H1 (cell line): ENCODE measurements around the gene ISM1. TPM values are rescaled to one million over a fixed set of nuclear protein-coding genes. Genes with fewer than 3 reads are reported as not detected.

Experiments
- CTCF ChIA-PET: fragments of 300-600 bp; sonication (Branson Sonifier 250); formaldehyde crosslinking; loops from one replicate; lab custom pipeline; 2021; ENCODE audit not compliant: partially characterized antibody; lab: Charles Lee
- POLR2A ChIA-PET: fragments of 300-600 bp; sonication (Branson Sonifier 250); formaldehyde crosslinking; loops from one replicate; lab custom pipeline; 2021; ENCODE audit warnings: inconsistent platforms; ENCODE audit not compliant: partially characterized antibody; lab: Charles Lee
- DNase-seq, 2 experiments: peaks; one replicate each; pipeline versions ENCODE4 v3.0.0 to v3.0.0-alpha.2; 2010 to 2022; ENCODE audit warnings: low spot score in 2 of 2, low read depth in 1 of 2, mixed read lengths in 1 of 2
- FAIRE-seq: peaks from 2 replicates; lab custom pipeline; 2011; peaks lifted over from hg19 to GRCh38; lab: Jason Lieb, UNC
- H2AFZ ChIP-seq: 2 replicates; pipeline ENCODE4 v1.8.1; 2012; ENCODE audit warnings: low read length, inconsistent platforms
- H2AK5ac ChIP-seq: 2 replicates; pipeline ENCODE4 v1.6.1; 2013; ENCODE audit warnings: low read depth, low read length
- H2BK120ac ChIP-seq: replicated peaks from 2 replicates; pipeline ENCODE3; 2013; ENCODE audit warnings: low read depth, low read length, inconsistent platforms
- H2BK12ac ChIP-seq: 2 replicates; pipeline ENCODE4 v1.6.1; 2013; ENCODE audit warnings: low read depth, low read length
- H2BK15ac ChIP-seq: 2 replicates; pipeline ENCODE4 v1.6.1; 2013; ENCODE audit warnings: low read length
- H2BK20ac ChIP-seq: 2 replicates; pipeline ENCODE4 v1.6.1; 2013; ENCODE audit warnings: low read length
- H2BK5ac ChIP-seq: 2 replicates; pipeline ENCODE4 v1.6.1; 2013; ENCODE audit warnings: low read depth, low read length
- H3K14ac ChIP-seq: 2 replicates; pipeline ENCODE4 v1.6.1; 2013; ENCODE audit warnings: inconsistent platforms; ENCODE audit not compliant: insufficient read length
- H3K18ac ChIP-seq: 2 replicates; pipeline ENCODE4 v1.6.1; 2013; ENCODE audit warnings: low read length; ENCODE audit errors: extremely low read depth
- H3K23ac ChIP-seq: 2 replicates; pipeline ENCODE4 v1.6.1; 2013; ENCODE audit warnings: inconsistent platforms; ENCODE audit not compliant: insufficient read length
- H3K23me2 ChIP-seq: 2 replicates; pipeline ENCODE4 v1.6.1; 2013; ENCODE audit warnings: low read depth, low read length
- H3K27ac ChIP-seq: 2 replicates; pipeline ENCODE4 v1.6.1; 2011; ENCODE audit warnings: low read depth, low read length, inconsistent platforms
- H3K27me3 ChIP-seq, 4 experiments: replicated peaks in 1 of 4; 1 replicate in 1 of 4; 2 replicates in 3 of 4; pipeline versions ENCODE4 v1.6.1 to v1.8.1; 2011 to 2013; ENCODE audit warnings: low read length in 3 of 4, mild to moderate bottlenecking in 3 of 4, inconsistent platforms in 2 of 4, mixed read lengths in 2 of 4, moderate library complexity in 1 of 4; ENCODE audit not compliant: control insufficient read depth in 3 of 4, insufficient read depth in 3 of 4; ENCODE audit errors: extremely low read depth in 1 of 4
- H3K36me3 ChIP-seq, 4 experiments: 2 replicates each; pipeline versions ENCODE4 v1.6.1 to v1.8.1; 2011 to 2013; ENCODE audit warnings: mild to moderate bottlenecking in 4 of 4, low read length in 3 of 4, moderate library complexity in 2 of 4, control low read depth in 1 of 4, inconsistent platforms in 1 of 4; ENCODE audit not compliant: insufficient read depth in 4 of 4, control insufficient read depth in 2 of 4
- H3K4ac ChIP-seq: replicated peaks from 2 replicates; pipeline ENCODE3; 2013; ENCODE audit warnings: low read length, low read depth, mixed read lengths, inconsistent platforms; ENCODE audit not compliant: insufficient read length
- H3K4me1 ChIP-seq, 4 experiments: replicated peaks in 1 of 4; 1 replicate in 1 of 4; 2 replicates in 3 of 4; pipeline versions ENCODE4 v1.6.1 to v1.8.1; 2011 to 2013; ENCODE audit warnings: low read length in 3 of 4, inconsistent platforms in 2 of 4, mixed read lengths in 1 of 4; ENCODE audit not compliant: insufficient read depth in 4 of 4, control insufficient read depth in 3 of 4
- H3K4me2 ChIP-seq, 2 experiments: 2 replicates each; pipeline versions ENCODE4 v1.6.1 to v1.8.1; 2011 to 2013; ENCODE audit warnings: low read depth in 2 of 2, low read length in 2 of 2, control low read depth in 1 of 2, inconsistent platforms in 1 of 2, mild to moderate bottlenecking in 1 of 2; ENCODE audit not compliant: insufficient read depth in 1 of 2
- H3K4me3 ChIP-seq, 4 experiments: fragments of 200-600, 300-600 bp in 1 of 4; sonication (generic), shearing (Covaris generic), sonication (Bioruptor Twin) in 1 of 4; 2 replicates each; pipeline versions ENCODE4 v1.5.1 to v1.8.1; 2011 to 2016; ENCODE audit warnings: low read length in 4 of 4, low read depth in 3 of 4, control low read depth in 2 of 4, inconsistent platforms in 2 of 4, mild to moderate bottlenecking in 2 of 4, mixed read lengths in 1 of 4, moderate library complexity in 1 of 4; ENCODE audit not compliant: insufficient read depth in 2 of 4; ENCODE audit errors: extremely low read depth in 1 of 4
- H3K56ac ChIP-seq: replicated peaks from 2 replicates; pipeline ENCODE3; 2013; ENCODE audit warnings: low read depth, mild to moderate bottlenecking, mixed read lengths, low read length, inconsistent platforms; ENCODE audit not compliant: insufficient read length
- H3K79me1 ChIP-seq: 2 replicates; pipeline ENCODE4 v1.6.1; 2013; ENCODE audit warnings: low read depth, low read length, control low read depth
- H3K79me2 ChIP-seq, 2 experiments: 2 replicates each; pipeline versions ENCODE4 v1.6.1 to v1.8.1; 2012 to 2013; ENCODE audit warnings: low read length in 2 of 2, mild to moderate bottlenecking in 2 of 2, inconsistent platforms in 1 of 2; ENCODE audit not compliant: insufficient read depth in 2 of 2, control insufficient read depth in 1 of 2
- H3K9ac ChIP-seq, 4 experiments: replicated peaks in 1 of 4; 1 replicate in 1 of 4; 2 replicates in 3 of 4; pipeline versions ENCODE4 v1.6.1 to v1.8.1; 2011 to 2013; ENCODE audit warnings: low read depth in 3 of 4, low read length in 3 of 4, control low read depth in 2 of 4, mild to moderate bottlenecking in 2 of 4, moderate library complexity in 2 of 4, inconsistent platforms in 1 of 4; ENCODE audit errors: extremely low read depth in 1 of 4
- H3K9me3 ChIP-seq, 2 experiments: 2 replicates each; pipeline versions ENCODE4 v1.6.1 to v1.8.1; 2012 to 2013; ENCODE audit warnings: mild to moderate bottlenecking in 2 of 2, moderate library complexity in 2 of 2, control low read depth in 1 of 2, inconsistent platforms in 1 of 2, low read depth in 1 of 2, low read length in 1 of 2, mixed read lengths in 1 of 2; ENCODE audit not compliant: insufficient read depth in 2 of 2
- H4K20me1 ChIP-seq, 2 experiments: replicated peaks in 1 of 2; 2 replicates each; pipeline versions ENCODE3 to v1.8.1; 2011 to 2013; ENCODE audit warnings: inconsistent platforms in 2 of 2, low read length in 2 of 2, mild to moderate bottlenecking in 1 of 2; ENCODE audit not compliant: insufficient read depth in 2 of 2, control insufficient read depth in 1 of 2
- H4K5ac ChIP-seq: 2 replicates; pipeline ENCODE4 v1.6.1; 2013; ENCODE audit warnings: low read length, low read depth, mixed read lengths, inconsistent platforms; ENCODE audit not compliant: insufficient read length
- H4K8ac ChIP-seq: 2 replicates; pipeline ENCODE4 v1.8.0; 2013; ENCODE audit warnings: mild to moderate bottlenecking, moderate library complexity, low read length, inconsistent platforms; ENCODE audit not compliant: insufficient read depth; ENCODE audit errors: extremely low read depth
- H4K91ac ChIP-seq: replicated peaks from 2 replicates; pipeline ENCODE3; 2013; ENCODE audit warnings: low read length, mixed read lengths, inconsistent platforms; ENCODE audit not compliant: insufficient read length
- ASH2L ChIP-seq: fragments of 200-600, 300-600 bp; sonication (generic); IDR thresholded peaks from one replicate; pipeline ENCODE4 v1.7.1; 2017; ENCODE audit warnings: low read length
- ATF2 ChIP-seq: IDR thresholded peaks from 2 replicates; pipeline ENCODE4 v1.6.1; 2012; ENCODE audit warnings: low read length, inconsistent platforms
- CHD1 ChIP-seq: IDR thresholded peaks from 2 replicates; pipeline ENCODE4 v1.6.1; 2012; ENCODE audit warnings: low read depth, low read length, improper control_type of control experiment
- EZH2 ChIP-seq: fragments of 200-600 bp; sonication (generic); IDR thresholded peaks from 2 replicates; pipeline ENCODE4 v1.7.1; 2012; ENCODE audit warnings: low read depth, mild to moderate bottlenecking, moderate library complexity, low read length, inconsistent platforms; ENCODE audit not compliant: severe bottlenecking
- KDM5A ChIP-seq: fragments of 200-600 bp; IDR thresholded peaks from 2 replicates; pipeline ENCODE4 v1.7.1; 2012; ENCODE audit warnings: mild to moderate bottlenecking, low read length, inconsistent platforms, mixed read lengths
- TAF7 ChIP-seq: optimal IDR thresholded peaks from 2 replicates; pipeline ENCODE3; 2011; ENCODE audit warnings: low read depth, mild to moderate bottlenecking, inconsistent platforms, low read length, moderate library complexity, borderline replicate concordance
- WGBS, 2 experiments: shearing (Covaris generic) in 1 of 2; methylation state at CpG; one replicate each; pipeline versions ENCODE4 v1.1.6 to v1.1.7; 2013 to 2015; ENCODE audit warnings: low lambda C conversion rate in 2 of 2, mixed read lengths in 2 of 2, inconsistent platforms in 1 of 2, low coverage in 1 of 2, missing lambda C conversion rate in 1 of 2; ENCODE audit not compliant: insufficient replicate concordance in 2 of 2, insufficient coverage in 1 of 2, insufficient read length in 1 of 2; ENCODE audit errors: extremely low coverage in 1 of 2, missing lambda C conversion rate in 1 of 2; 5-methylcytosine and 5-hydroxymethylcytosine counted together
- polyA plus RNA-seq, 7 experiments: library from polyadenylated mRNA; depleted of rRNA in 3 of 7; stranded (reverse) in 5 of 7; unstranded in 2 of 7; fragments of >200 nt in 5 of 7; fragments of 200-250 nt in 2 of 7; gene quantifications; 1 replicate in 5 of 7; 2 replicates in 1 of 7; 4 replicates in 1 of 7; pipeline versions ENCODE4 v1.2.1 to v1.2.3, GENCODE V29; 2011 to 2013; ENCODE audit warnings: missing spikeins in 2 of 7, mixed read lengths in 2 of 7
- total RNA-seq: library from RNA; stranded (reverse); fragmentation: NEBNext Ultra II Directional; extraction: Animal tissue kit (Norgen Biotek cat#: 25700); gene quantifications from 2 replicates; pipeline ENCODE4 v1.2.1, GENCODE V29; 2021

The ISM1 gene
- total and polyA plus RNA-seq, 2 of the 8 experiments (the other 6 are each of a cell fraction or from before 2014, with no cell fraction given) = 0.62 to 0.97 TPM

DNA sequence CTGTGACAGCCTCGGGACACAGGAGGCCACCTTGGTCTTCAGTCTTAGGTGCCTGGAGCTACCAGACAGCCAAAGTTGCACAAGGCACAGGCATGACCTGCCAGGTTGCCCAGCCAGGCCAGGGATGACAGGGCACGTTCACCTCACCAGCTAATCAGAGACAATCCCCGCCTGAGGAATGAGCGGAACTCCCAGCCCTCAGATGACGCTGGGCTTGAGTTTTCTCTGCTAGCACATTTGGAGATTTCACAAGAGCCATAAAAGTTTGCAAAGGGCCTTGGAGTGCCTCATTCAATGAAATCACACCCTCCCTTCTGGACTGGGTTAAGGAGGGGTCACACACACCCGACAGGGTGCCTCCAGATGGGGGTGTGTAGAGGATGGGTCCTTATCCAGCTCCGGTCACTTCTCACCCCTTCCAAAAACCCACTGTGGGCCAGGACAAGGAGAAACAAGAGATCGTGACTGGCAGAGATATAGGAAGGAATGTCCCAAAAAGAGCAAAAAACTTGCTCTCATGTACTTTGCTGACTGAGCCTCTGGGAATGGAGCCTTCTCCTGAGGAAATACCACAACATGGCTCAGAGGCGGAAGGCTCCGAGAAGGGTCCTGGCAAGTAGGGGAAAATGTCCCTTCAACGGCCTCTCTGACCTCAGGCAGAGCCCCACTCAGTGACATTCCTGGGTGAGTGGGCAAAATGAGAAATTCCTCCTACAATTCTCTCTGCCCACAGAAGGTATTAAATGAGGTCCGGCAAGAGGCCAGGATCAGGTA lies 121.6 kb downstream of the ISM1 start:
- CTCF ChIA-PET = interaction anchor here (1.0 to 2.4 kb wide), 3 partner anchors 18 to 204 kb away, joined by 4 to 10 read pairs (median 8); no protein-coding TSS in a partner anchor
- Histone ChIP-seq H2AFZ (no peak overlapping the region), H2BK20ac (peak overlapping the region; percentile 36; the same call in 1 of the 2 replicates), H3K23me2 (no peaks in the 10 kb centered on the region), H2BK120ac (peak overlapping the region; percentile 10), H3K79me2 (no peaks in the 10 kb centered on the region), H4K8ac (no peak overlapping the region), H3K27ac (no peak overlapping the region), H3K4me2 (no peak overlapping the region), H3K4me3 (no peak overlapping the region), H3K56ac (no peak overlapping the region), H4K20me1 (no peaks in the 10 kb centered on the region), H3K27me3 (no peaks in the 10 kb centered on the region), H3K14ac (no peak overlapping the region), H4K91ac (peak overlapping the region; percentile 56), H3K9me3 (no peaks in the 10 kb centered on the region), H3K9ac (no peak overlapping the region), H3K36me3 (no peaks in the 10 kb centered on the region), H3K4me1 (no peaks in the 10 kb centered on the region; a peak in 2 of 7 replicates), H4K5ac (no peak overlapping the region), H2AK5ac (no peak overlapping the region), H2BK5ac (no peak overlapping the region; the same call in 1 of the 2 replicates), H3K18ac (no peak overlapping the region; the same call in 1 of the 2 replicates), H3K23ac (no peak overlapping the region), H2BK15ac (peak overlapping the region; percentile 6; the same call in 1 of the 2 replicates), H3K79me1 (no peaks in the 10 kb centered on the region), H2BK12ac (peak overlapping the region; percentile 45; the same call in 1 of the 2 replicates), H3K4ac (no peak overlapping the region)
- POLR2A ChIA-PET = interaction anchor here (1.0 kb wide), 1 partner anchor 20 kb away, joined by 3 read pairs; no protein-coding TSS in a partner anchor
- DNase-seq (no peak), FAIRE-seq (no peak)
- WGBS, 2 experiments = 93% methylated on average over 12 of the region's 12 CpGs; no CpG with 5 or more reads in 1 of the 2 experiments
- TF ChIP-seq KDM5A (no peak), CHD1 (no peak), ASH2L (no peak), ATF2 (no peak), EZH2 (no peak), TAF7 (no peak)
